Mesendoderm (in vitro differentiated cells): ENCODE results near the gene MED16.
A peak's percentile ranks its signal among the peaks of the same experiment; 100 is the strongest.

Source experiments
- DNase-seq: peaks from one replicate; pipeline ENCODE4 v3.0.0; 2013
- H2AK5ac ChIP-seq: 2 replicates; pipeline ENCODE4 v1.6.1; 2013; ENCODE audit warnings: low read length, inconsistent platforms
- H2BK120ac ChIP-seq: 2 replicates; pipeline ENCODE4 v1.6.1; 2013; ENCODE audit warnings: low read depth, mild to moderate bottlenecking, low read length, moderate library complexity, mixed read lengths
- H2BK15ac ChIP-seq: replicated peaks from 2 replicates; pipeline ENCODE4 v1.6.1; 2013; ENCODE audit warnings: low read depth, mild to moderate bottlenecking, moderate library complexity
- H2BK5ac ChIP-seq: 2 replicates; pipeline ENCODE4 v1.6.1; 2013; ENCODE audit warnings: low read length, inconsistent platforms
- H3K18ac ChIP-seq: 2 replicates; pipeline ENCODE4 v1.6.1; 2013; ENCODE audit warnings: mild to moderate bottlenecking, low read length, mixed read lengths
- H3K23ac ChIP-seq: one replicate; pipeline ENCODE4 v1.6.1; 2013; ENCODE audit warnings: low read length
- H3K27ac ChIP-seq: 2 replicates; pipeline ENCODE4 v1.5.1; 2013; ENCODE audit warnings: low read depth, mild to moderate bottlenecking, inconsistent platforms, low read length, moderate library complexity
- H3K27me3 ChIP-seq: 2 replicates; pipeline ENCODE4 v1.6.1; 2013; ENCODE audit warnings: low read length, control low read depth, mild to moderate bottlenecking, inconsistent platforms; ENCODE audit not compliant: insufficient read depth, poor library complexity
- H3K36me3 ChIP-seq: 2 replicates; pipeline ENCODE4 v1.6.1; 2013; ENCODE audit warnings: low read length, inconsistent platforms; ENCODE audit not compliant: control insufficient read depth, insufficient read depth
- H3K4ac ChIP-seq: one replicate; pipeline ENCODE4 v1.6.1; 2013; ENCODE audit warnings: low read depth, mild to moderate bottlenecking, low read length, moderate library complexity
- H3K4me1 ChIP-seq: 2 replicates; pipeline ENCODE4 v1.6.1; 2013; ENCODE audit warnings: low read depth, low read length, inconsistent platforms; ENCODE audit not compliant: control insufficient read depth
- H3K4me2 ChIP-seq: 2 replicates; pipeline ENCODE4 v1.6.1; 2013; ENCODE audit warnings: low read length
- H3K4me3 ChIP-seq: 2 replicates; pipeline ENCODE4 v1.5.1; 2013; ENCODE audit warnings: mild to moderate bottlenecking, low read length
- H3K56ac ChIP-seq: one replicate; pipeline ENCODE4 v1.6.1; 2013; ENCODE audit warnings: low read length
- H3K79me1 ChIP-seq: 2 replicates; pipeline ENCODE4 v1.6.1; 2013; ENCODE audit warnings: low read length, inconsistent platforms
- H3K79me2 ChIP-seq: 2 replicates; pipeline ENCODE4 v1.6.1; 2013; ENCODE audit warnings: mild to moderate bottlenecking, low read length; ENCODE audit not compliant: control insufficient read depth, insufficient read depth
- H3K9ac ChIP-seq: 2 replicates; pipeline ENCODE4 v1.6.1; 2013; ENCODE audit warnings: low read length, inconsistent platforms
- H4K5ac ChIP-seq: one replicate; pipeline ENCODE4 v1.6.1; 2013; ENCODE audit warnings: low read length
- H4K8ac ChIP-seq: one replicate; pipeline ENCODE4 v1.6.1; 2013; ENCODE audit warnings: low read depth, mild to moderate bottlenecking, control low read depth, low read length, moderate library complexity
- WGBS: extraction: QIAGEN DNeasy Blood & Tissue Kit; methylation state at CpG from one replicate; pipeline ENCODE4 v1.1.7; 2013; ENCODE audit warnings: low lambda C conversion rate, missing lambda C conversion rate; ENCODE audit not compliant: insufficient coverage; ENCODE audit errors: extremely low coverage; 5-methylcytosine and 5-hydroxymethylcytosine counted together

MED16 gene

DNA sequence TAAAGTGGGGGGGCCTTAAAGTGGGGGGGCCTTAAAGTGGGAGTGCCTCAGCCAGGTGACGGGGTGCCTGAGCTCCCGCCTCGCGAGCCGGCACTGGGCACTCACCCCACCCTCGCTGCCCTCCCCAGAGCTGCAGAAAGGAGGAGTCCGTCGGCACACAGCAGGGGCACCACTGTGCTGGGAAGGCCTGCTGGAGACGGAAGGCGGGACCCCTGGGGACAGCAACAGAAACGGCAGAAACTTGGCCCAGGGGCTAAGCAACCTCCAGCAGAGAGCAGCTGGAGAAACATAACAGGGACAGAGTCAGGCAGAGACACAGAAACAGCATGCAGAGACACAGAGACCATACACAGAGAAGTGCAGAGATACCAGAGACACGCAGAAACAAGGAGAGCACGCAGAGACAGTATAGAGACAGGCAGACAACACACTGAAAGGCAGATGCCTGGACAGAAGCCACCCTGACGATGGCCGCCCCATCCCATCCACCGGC lies 25.6 kb downstream of the MED16 start:
- Histone ChIP-seq H2AK5ac (no peak overlapping the region), H3K4me2 (no peak overlapping the region), H3K18ac (no peak overlapping the region), H3K27me3 (no peaks in the 10 kb centered on the region), H3K79me2 (no peaks in the 10 kb centered on the region), H3K23ac (no peak overlapping the region), H4K8ac (no peak overlapping the region), H3K79me1 (no peaks in the 10 kb centered on the region), H3K4ac (no peak overlapping the region), H3K27ac (no peak overlapping the region), H3K4me1 (no peaks in the 10 kb centered on the region), H2BK5ac (no peak overlapping the region), H3K56ac (no peak overlapping the region), H2BK120ac (no peak overlapping the region), H3K36me3 (peaks cover 2% of the 10 kb centered on the region), H4K5ac (no peak overlapping the region), H3K4me3 (no peak overlapping the region), H3K9ac (no peak overlapping the region), H2BK15ac (no peak overlapping the region)
- no peak for DNase-seq
- no CpG with 5 or more reads among the region's 16 CpGs for WGBS

GRCh38 chr19:866769-867300 lies 26.2 kb downstream of the MED16 start:
- H4K5ac ChIP-seq: no peak overlapping the region
- no peak overlapping the region for H4K8ac ChIP-seq
- H3K4me2 ChIP-seq: no peak overlapping the region
- H3K36me3 ChIP-seq: peaks cover 2% of the 10 kb centered on the region
- no peak overlapping the region for H2BK120ac ChIP-seq
- H3K79me1 ChIP-seq: no peaks in the 10 kb centered on the region
- H3K4ac ChIP-seq: no peak overlapping the region
- H3K18ac ChIP-seq: no peak overlapping the region
- DNase-seq: no peak
- no CpG with 5 or more reads among the region's 38 CpGs for WGBS
- H2BK5ac ChIP-seq: no peak overlapping the region
- no peaks in the 10 kb centered on the region for H3K27me3 ChIP-seq
- H3K4me1 ChIP-seq: no peaks in the 10 kb centered on the region
- no peak overlapping the region for H2BK15ac ChIP-seq
- no peaks in the 10 kb centered on the region for H3K79me2 ChIP-seq
- H3K56ac ChIP-seq: no peak overlapping the region
- no peak overlapping the region for H3K4me3 ChIP-seq
- H3K27ac ChIP-seq: no peak overlapping the region
- no peak overlapping the region for H3K23ac ChIP-seq
- H2AK5ac ChIP-seq: no peak overlapping the region
- H3K9ac ChIP-seq: no peak overlapping the region

GRCh38 chr19:863315-863620 lies 29.7 kb downstream of the MED16 start:
- Histone ChIP-seq H2BK5ac (no peak overlapping the region), H2AK5ac (no peak overlapping the region), H3K4me3 (no peak overlapping the region), H3K4me2 (no peak overlapping the region), H3K79me1 (no peaks in the 10 kb centered on the region), H4K8ac (no peak overlapping the region), H2BK120ac (no peak overlapping the region), H4K5ac (no peak overlapping the region), H3K79me2 (no peaks in the 10 kb centered on the region), H3K56ac (no peak overlapping the region), H3K36me3 (no peaks in the 10 kb centered on the region), H3K4ac (no peak overlapping the region), H3K9ac (no peak overlapping the region), H3K27me3 (peaks cover 6% of the 10 kb centered on the region), H3K27ac (no peak overlapping the region), H3K4me1 (no peaks in the 10 kb centered on the region), H3K18ac (no peak overlapping the region), H2BK15ac (no peak overlapping the region), H3K23ac (no peak overlapping the region)
- no peak for DNase-seq
- no CpG with 5 or more reads among the region's 7 CpGs for WGBS

DNA sequence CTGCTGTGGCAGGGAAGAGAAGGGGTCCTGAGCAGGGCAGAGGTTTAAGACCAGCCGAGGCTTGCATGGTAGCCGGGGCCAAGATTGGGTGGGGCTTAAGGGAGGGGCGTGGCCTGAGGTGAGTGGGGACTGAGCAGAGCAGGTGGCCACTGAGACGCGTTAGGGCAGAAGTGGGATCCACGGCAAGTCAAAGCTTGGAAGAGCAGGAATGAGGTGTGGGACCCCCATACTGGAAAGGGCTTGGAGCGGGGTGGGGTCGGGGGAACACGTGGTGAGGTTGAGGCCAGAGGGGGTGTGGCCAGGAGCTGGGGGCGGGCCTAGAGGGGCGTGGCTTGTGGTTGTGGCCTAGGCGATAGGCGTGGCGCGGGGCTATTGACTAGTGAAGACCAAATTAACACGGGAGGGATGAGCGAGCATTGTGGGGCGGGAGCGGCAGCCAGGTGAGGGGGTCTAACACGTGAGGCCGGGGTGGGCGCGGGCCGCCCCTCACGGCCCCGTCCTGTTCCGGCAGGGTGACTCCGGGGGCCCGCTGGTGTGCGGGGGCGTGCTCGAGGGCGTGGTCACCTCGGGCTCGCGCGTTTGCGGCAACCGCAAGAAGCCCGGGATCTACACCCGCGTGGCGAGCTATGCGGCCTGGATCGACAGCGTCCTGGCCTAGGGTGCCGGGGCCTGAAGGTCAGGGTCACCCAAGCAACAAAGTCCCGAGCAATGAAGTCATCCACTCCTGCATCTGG lies 30.2 kb downstream of the MED16 start:
- no peak overlapping the region for H3K56ac ChIP-seq
- H3K79me1 ChIP-seq: no peaks in the 10 kb centered on the region
- WGBS: no CpG with 5 or more reads among the region's 48 CpGs
- no peaks in the 10 kb centered on the region for H3K79me2 ChIP-seq
- H3K23ac ChIP-seq: no peak overlapping the region
- H2AK5ac ChIP-seq: no peak overlapping the region
- H2BK5ac ChIP-seq: no peak overlapping the region
- H3K27me3 ChIP-seq: peaks cover 6% of the 10 kb centered on the region
- no peak overlapping the region for H4K8ac ChIP-seq
- H4K5ac ChIP-seq: no peak overlapping the region
- H3K4me3 ChIP-seq: no peak overlapping the region
- no peak overlapping the region for H2BK120ac ChIP-seq
- no peak overlapping the region for H3K4me2 ChIP-seq
- no peaks in the 10 kb centered on the region for H3K4me1 ChIP-seq
- no peaks in the 10 kb centered on the region for H3K36me3 ChIP-seq
- no peak overlapping the region for H3K4ac ChIP-seq
- DNase-seq: peak; percentile 86
- H3K27ac ChIP-seq: no peak overlapping the region
- H3K18ac ChIP-seq: no peak overlapping the region
- H2BK15ac ChIP-seq: no peak overlapping the region
- H3K9ac ChIP-seq: no peak overlapping the region

GRCh38 chr19:861756-862580 lies 31.0 kb downstream of the MED16 start:
- Histone ChIP-seq H2BK120ac (no peak overlapping the region), H3K4me2 (no peak overlapping the region), H3K27ac (no peak overlapping the region), H3K79me2 (no peaks in the 10 kb centered on the region), H3K4ac (no peak overlapping the region), H3K18ac (no peak overlapping the region), H3K4me1 (no peaks in the 10 kb centered on the region), H3K36me3 (no peaks in the 10 kb centered on the region), H4K8ac (no peak overlapping the region), H3K79me1 (no peaks in the 10 kb centered on the region), H3K9ac (no peak overlapping the region), H2AK5ac (no peak overlapping the region), H3K27me3 (peaks cover 6% of the 10 kb centered on the region), H3K56ac (peak overlapping the region; percentile 5), H2BK5ac (no peak overlapping the region), H3K4me3 (no peak overlapping the region), H3K23ac (no peak overlapping the region), H2BK15ac (no peak overlapping the region), H4K5ac (no peak overlapping the region)
- peak; percentile 89 for DNase-seq
- WGBS: no CpG with 5 or more reads among the region's 60 CpGs
